HepG2 (cell line): ENCODE measurements around the gene HLF. TPM values are rescaled to one million over a fixed set of nuclear protein-coding genes. Genes with fewer than 3 reads are reported as not detected.

Experiments used
- GLI4 ChIP-seq: sonication (generic); formaldehyde crosslinking; IDR thresholded peaks from 2 replicates; pipeline ENCODE4 v1.5.1; 2020; ENCODE audit warnings: missing genetic modification reagents, mild to moderate bottlenecking, moderate library complexity, borderline replicate concordance
- HIVEP1 ChIP-seq: sonication (generic); formaldehyde crosslinking; IDR thresholded peaks from 2 replicates; pipeline ENCODE4 v1.4.0; 2020; ENCODE audit warnings: mild to moderate bottlenecking, missing genetic modification reagents
- HMGA1 ChIP-seq: sonication (generic); formaldehyde crosslinking; conservative IDR thresholded peaks from 2 replicates; pipeline ENCODE4 v1.4.0; 2020; ENCODE audit warnings: missing genetic modification reagents
- MAFG ChIP-seq: sonication (generic); formaldehyde crosslinking; IDR thresholded peaks from 2 replicates; pipeline ENCODE4 v1.5.1; 2020; ENCODE audit warnings: mild to moderate bottlenecking, missing genetic modification reagents
- MXD4 ChIP-seq: IDR thresholded peaks from 2 replicates; pipeline ENCODE4 v1.6.1; 2016; ENCODE audit warnings: mild to moderate bottlenecking, missing biosample characterization, missing genetic modification reagents
- PRMT3 ChIP-seq: sonication (generic); formaldehyde crosslinking; IDR thresholded peaks from 2 replicates; pipeline ENCODE4 v1.8.1; 2022; ENCODE audit warnings: low read depth, mild to moderate bottlenecking, moderate library complexity, missing genetic modification reagents, borderline replicate concordance
- RBM22 ChIP-seq: fragments of 200-400 bp; formaldehyde crosslinking; optimal IDR thresholded peaks from 2 replicates; pipeline ENCODE3; 2017; ENCODE audit warnings: mild to moderate bottlenecking, low read length, moderate library complexity
- SALL2 ChIP-seq: sonication (generic); formaldehyde crosslinking; IDR thresholded peaks from 2 replicates; pipeline ENCODE4 v1.8.1; 2023; ENCODE audit warnings: mild to moderate bottlenecking, missing genetic modification reagents, inconsistent platforms
- TP53 ChIP-seq: sonication (generic); formaldehyde crosslinking; conservative IDR thresholded peaks from 2 replicates; pipeline ENCODE4 v1.4.0; 2020; ENCODE audit warnings: missing genetic modification reagents
- ZBTB8A ChIP-seq: sonication (generic); formaldehyde crosslinking; IDR thresholded peaks from 2 replicates; pipeline ENCODE4 v1.4.0; 2020; ENCODE audit warnings: mild to moderate bottlenecking, low read depth, missing genetic modification reagents, borderline replicate concordance
- ZNF253 ChIP-seq: sonication (generic); formaldehyde crosslinking; IDR thresholded peaks from 2 replicates; pipeline ENCODE4 v1.8.0; 2022; ENCODE audit warnings: mild to moderate bottlenecking, missing genetic modification reagents, borderline replicate concordance
- ZNF34 ChIP-seq: sonication (generic); formaldehyde crosslinking; IDR thresholded peaks from 2 replicates; pipeline ENCODE4 v1.4.0; 2020; ENCODE audit warnings: mild to moderate bottlenecking, missing genetic modification reagents, borderline replicate concordance
- ZNF879 ChIP-seq: sonication (generic); formaldehyde crosslinking; IDR thresholded peaks from 2 replicates; pipeline ENCODE4 v1.8.1; 2023; ENCODE audit warnings: missing genetic modification reagents
- polyA plus RNA-seq, 8 experiments: library from polyadenylated mRNA; depleted of rRNA in 3 of 8; stranded (reverse) in 7 of 8; unstranded in 1 of 8; fragments of >200 nt; fragmentation: Illumina TruSeq in 4 of 8; extraction: Trizol in 4 of 8; gene quantifications; 2 replicates each; pipeline versions ENCODE4 v1.2.1 to v1.2.3, GENCODE V29; 2011 to 2016; ENCODE audit warnings: low read depth in 4 of 8, missing spikeins in 1 of 8, mixed read lengths in 1 of 8; ENCODE audit not compliant: insufficient read depth in 1 of 8
- total RNA-seq, 5 experiments: library from RNA; depleted of rRNA; stranded (reverse); fragments of >200 nt; fragmentation: Illumina TruSeq; extraction: Trizol; gene quantifications; 2 replicates each; pipeline ENCODE4 v1.2.3, GENCODE V29; 2016; ENCODE audit warnings: low read depth in 1 of 5
- TF ChIP-seq, protein P1 (sequence below): sonication (generic); formaldehyde crosslinking; IDR thresholded peaks from 2 replicates; pipeline ENCODE4 v1.5.0; 2020; ENCODE audit warnings: missing genetic modification reagents
- TF ChIP-seq, protein P2 (sequence below): IDR thresholded peaks from 2 replicates; pipeline ENCODE4 v1.6.1; 2018; ENCODE audit warnings: missing genetic modification reagents
- TF ChIP-seq, protein P3 (sequence below): sonication (generic); formaldehyde crosslinking; IDR thresholded peaks from 2 replicates; pipeline ENCODE4 v1.5.1; 2020; ENCODE audit warnings: mild to moderate bottlenecking, moderate library complexity, missing genetic modification reagents
- TF ChIP-seq, protein P4 (sequence below): sonication (generic); formaldehyde crosslinking; IDR thresholded peaks from 2 replicates; pipeline ENCODE4 v1.5.1; 2020; ENCODE audit warnings: mild to moderate bottlenecking, missing genetic modification reagents, moderate library complexity
- TF ChIP-seq, protein P5 (sequence below): sonication (generic); formaldehyde crosslinking; IDR thresholded peaks from 2 replicates; pipeline ENCODE4 v1.4.0; 2020; ENCODE audit warnings: missing genetic modification reagents, low read depth, mild to moderate bottlenecking, borderline replicate concordance
- TF ChIP-seq, protein P6 (sequence below): sonication (generic); formaldehyde crosslinking; IDR thresholded peaks from 2 replicates; pipeline ENCODE4 v1.9.0; 2021; ENCODE audit warnings: missing genetic modification reagents, borderline replicate concordance

The HLF gene
- total and polyA plus RNA-seq, 2 of the 13 experiments (the other 11 are each of a cell fraction or from before 2014, with no cell fraction given) = 202 to 346 TPM

DNA sequence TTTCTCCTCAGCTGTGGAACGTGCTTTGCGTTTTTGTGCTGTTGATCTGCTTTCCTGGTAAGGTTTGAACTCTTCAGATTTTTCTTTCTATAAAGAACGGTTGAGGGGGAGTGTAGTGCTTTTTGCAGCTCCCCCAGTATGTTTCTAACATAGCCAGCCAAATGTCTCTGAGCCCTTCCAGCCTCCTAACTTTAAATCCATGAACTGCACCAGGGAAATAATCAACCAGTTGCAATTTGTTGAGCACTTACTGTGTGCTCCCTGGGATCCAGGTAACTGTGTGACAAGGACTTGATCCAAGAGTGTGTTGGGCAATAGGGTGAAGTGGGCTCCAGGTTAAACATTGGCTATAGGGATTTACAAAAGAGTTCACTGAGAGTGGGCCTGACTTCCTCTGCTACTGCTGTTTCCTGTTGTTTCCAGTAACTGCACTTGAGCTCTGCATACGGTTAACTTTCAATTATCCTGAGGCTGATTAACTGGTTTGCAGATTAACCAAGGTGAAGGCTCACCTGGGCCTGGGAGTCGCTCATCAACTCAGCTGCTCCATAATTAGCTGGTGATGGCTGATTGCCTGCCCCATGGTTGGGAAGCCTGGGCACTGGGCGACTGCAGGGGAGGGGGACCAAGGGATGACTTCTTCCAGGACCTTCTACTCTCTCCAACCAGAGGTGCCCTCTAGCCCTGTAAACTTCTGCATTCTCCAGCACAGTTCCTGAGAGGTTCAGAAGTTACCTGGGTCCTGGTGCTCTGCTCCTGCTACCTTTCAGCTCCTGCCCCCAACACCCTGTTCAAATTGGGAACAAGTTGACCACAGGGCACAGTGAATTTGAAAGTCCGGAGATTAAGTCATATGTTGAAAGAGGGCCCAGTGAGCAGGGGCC, 19.5 kb downstream of the HLF start (continued):
- TF ChIP-seq MAFG (CRISPR knock-in tag) = no peak
- peak; percentile 43; the same call in 1 of the 2 replicates for TF ChIP-seq HIVEP1 (CRISPR knock-in tag)
- TF ChIP-seq, protein P1, sequence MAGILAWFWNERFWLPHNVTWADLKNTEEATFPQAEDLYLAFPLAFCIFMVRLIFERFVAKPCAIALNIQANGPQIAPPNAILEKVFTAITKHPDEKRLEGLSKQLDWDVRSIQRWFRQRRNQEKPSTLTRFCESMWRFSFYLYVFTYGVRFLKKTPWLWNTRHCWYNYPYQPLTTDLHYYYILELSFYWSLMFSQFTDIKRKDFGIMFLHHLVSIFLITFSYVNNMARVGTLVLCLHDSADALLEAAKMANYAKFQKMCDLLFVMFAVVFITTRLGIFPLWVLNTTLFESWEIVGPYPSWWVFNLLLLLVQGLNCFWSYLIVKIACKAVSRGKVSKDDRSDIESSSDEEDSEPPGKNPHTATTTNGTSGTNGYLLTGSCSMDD (CRISPR knock-in tag) = no peak
- no peak for TF ChIP-seq ZNF34
- TF ChIP-seq ZNF253 = 0 out of 2 replicates have a peak, but pooled peaks have one; percentile 23
- TF ChIP-seq, protein P2, sequence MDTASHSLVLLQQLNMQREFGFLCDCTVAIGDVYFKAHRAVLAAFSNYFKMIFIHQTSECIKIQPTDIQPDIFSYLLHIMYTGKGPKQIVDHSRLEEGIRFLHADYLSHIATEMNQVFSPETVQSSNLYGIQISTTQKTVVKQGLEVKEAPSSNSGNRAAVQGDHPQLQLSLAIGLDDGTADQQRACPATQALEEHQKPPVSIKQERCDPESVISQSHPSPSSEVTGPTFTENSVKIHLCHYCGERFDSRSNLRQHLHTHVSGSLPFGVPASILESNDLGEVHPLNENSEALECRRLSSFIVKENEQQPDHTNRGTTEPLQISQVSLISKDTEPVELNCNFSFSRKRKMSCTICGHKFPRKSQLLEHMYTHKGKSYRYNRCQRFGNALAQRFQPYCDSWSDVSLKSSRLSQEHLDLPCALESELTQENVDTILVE (CRISPR knock-in tag) = peak; percentile 92
- TF ChIP-seq, protein P3, sequence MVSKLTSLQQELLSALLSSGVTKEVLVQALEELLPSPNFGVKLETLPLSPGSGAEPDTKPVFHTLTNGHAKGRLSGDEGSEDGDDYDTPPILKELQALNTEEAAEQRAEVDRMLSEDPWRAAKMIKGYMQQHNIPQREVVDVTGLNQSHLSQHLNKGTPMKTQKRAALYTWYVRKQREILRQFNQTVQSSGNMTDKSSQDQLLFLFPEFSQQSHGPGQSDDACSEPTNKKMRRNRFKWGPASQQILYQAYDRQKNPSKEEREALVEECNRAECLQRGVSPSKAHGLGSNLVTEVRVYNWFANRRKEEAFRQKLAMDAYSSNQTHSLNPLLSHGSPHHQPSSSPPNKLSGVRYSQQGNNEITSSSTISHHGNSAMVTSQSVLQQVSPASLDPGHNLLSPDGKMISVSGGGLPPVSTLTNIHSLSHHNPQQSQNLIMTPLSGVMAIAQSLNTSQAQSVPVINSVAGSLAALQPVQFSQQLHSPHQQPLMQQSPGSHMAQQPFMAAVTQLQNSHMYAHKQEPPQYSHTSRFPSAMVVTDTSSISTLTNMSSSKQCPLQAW (CRISPR knock-in tag) = peak; percentile 99
- TF ChIP-seq MXD4 (CRISPR knock-in tag) = no peak; the same call in 1 of the 2 replicates
- TF ChIP-seq, protein P4, sequence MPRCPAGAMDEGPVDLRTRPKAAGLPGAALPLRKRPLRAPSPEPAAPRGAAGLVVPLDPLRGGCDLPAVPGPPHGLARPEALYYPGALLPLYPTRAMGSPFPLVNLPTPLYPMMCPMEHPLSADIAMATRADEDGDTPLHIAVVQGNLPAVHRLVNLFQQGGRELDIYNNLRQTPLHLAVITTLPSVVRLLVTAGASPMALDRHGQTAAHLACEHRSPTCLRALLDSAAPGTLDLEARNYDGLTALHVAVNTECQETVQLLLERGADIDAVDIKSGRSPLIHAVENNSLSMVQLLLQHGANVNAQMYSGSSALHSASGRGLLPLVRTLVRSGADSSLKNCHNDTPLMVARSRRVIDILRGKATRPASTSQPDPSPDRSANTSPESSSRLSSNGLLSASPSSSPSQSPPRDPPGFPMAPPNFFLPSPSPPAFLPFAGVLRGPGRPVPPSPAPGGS (CRISPR knock-in tag) = peak; percentile 68; the same call in 1 of the 2 replicates
- TF ChIP-seq RBM22 = peak; percentile 7
- TF ChIP-seq, protein P5, sequence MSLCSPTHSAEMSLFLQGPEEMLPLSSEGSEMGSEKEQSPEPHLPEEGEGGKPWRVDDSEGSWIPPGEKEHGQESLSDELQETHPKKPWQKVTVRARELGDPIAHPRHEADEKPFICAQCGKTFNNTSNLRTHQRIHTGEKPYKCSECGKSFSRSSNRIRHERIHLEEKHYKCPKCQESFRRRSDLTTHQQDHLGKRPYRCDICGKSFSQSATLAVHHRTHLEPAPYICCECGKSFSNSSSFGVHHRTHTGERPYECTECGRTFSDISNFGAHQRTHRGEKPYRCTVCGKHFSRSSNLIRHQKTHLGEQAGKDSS = no peak; the same call in 1 of the 2 replicates
- TF ChIP-seq, protein P6, sequence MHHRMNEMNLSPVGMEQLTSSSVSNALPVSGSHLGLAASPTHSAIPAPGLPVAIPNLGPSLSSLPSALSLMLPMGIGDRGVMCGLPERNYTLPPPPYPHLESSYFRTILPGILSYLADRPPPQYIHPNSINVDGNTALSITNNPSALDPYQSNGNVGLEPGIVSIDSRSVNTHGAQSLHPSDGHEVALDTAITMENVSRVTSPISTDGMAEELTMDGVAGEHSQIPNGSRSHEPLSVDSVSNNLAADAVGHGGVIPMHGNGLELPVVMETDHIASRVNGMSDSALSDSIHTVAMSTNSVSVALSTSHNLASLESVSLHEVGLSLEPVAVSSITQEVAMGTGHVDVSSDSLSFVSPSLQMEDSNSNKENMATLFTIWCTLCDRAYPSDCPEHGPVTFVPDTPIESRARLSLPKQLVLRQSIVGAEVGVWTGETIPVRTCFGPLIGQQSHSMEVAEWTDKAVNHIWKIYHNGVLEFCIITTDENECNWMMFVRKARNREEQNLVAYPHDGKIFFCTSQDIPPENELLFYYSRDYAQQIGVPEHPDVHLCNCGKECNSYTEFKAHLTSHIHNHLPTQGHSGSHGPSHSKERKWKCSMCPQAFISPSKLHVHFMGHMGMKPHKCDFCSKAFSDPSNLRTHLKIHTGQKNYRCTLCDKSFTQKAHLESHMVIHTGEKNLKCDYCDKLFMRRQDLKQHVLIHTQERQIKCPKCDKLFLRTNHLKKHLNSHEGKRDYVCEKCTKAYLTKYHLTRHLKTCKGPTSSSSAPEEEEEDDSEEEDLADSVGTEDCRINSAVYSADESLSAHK (CRISPR knock-in tag) = peak; percentile 52; the same call in 1 of the 2 replicates
- no peak; the same call in 1 of the 2 replicates for TF ChIP-seq SALL2 (CRISPR knock-in tag)
- 0 out of 2 replicates have a peak, but pooled peaks have one; percentile 43 for TF ChIP-seq PRMT3
- TF ChIP-seq ZBTB8A = no peak; the same call in 1 of the 2 replicates
- TF ChIP-seq ZNF879 (CRISPR knock-in tag) = no peak
- no peak for TF ChIP-seq HMGA1
- TF ChIP-seq GLI4 = no peak; the same call in 1 of the 2 replicates
- peak; percentile 74 for TF ChIP-seq TP53 (CRISPR knock-in tag)
